BE2C (cell line): Measurements from ENCODE around the gene KCNC3.

ENCODE experiments used
- DNase-seq: peaks from one replicate; pipeline ENCODE4 v3.0.0-alpha.2; 2020
- H3K27me3 ChIP-seq: fragments of 250-450 bp; sonication (Bioruptor Pico); 2 replicates; pipeline ENCODE4 v1.5.1; 2020; ENCODE audit warnings: mild to moderate bottlenecking
- H3K36me3 ChIP-seq: fragments of 250-450 bp; sonication (Bioruptor Pico); 2 replicates; pipeline ENCODE4 v1.5.1; 2020; ENCODE audit warnings: mild to moderate bottlenecking
- H3K4me1 ChIP-seq: fragments of 250-450 bp; sonication (Bioruptor Pico); 2 replicates; pipeline ENCODE4 v1.5.1; 2020
- H3K4me3 ChIP-seq: 2 replicates; pipeline ENCODE4 v1.5.1; 2011; ENCODE audit warnings: low read depth, low read length
- H3K9me3 ChIP-seq: fragments of 250-450 bp; sonication (Bioruptor Pico); 2 replicates; pipeline ENCODE4 v1.5.1; 2020
- TF ChIP-seq, protein P1 (sequence below): IDR thresholded peaks from 2 replicates; pipeline ENCODE4 v1.5.1; 2012; ENCODE audit warnings: mild to moderate bottlenecking, low read depth, low read length

The KCNC3 gene

GRCh38 chr19:50327461-50328223, 1.5 kb downstream of the KCNC3 start:
- no peaks in the 10 kb centered on the region for H3K27me3 ChIP-seq
- TF ChIP-seq, protein P1, sequence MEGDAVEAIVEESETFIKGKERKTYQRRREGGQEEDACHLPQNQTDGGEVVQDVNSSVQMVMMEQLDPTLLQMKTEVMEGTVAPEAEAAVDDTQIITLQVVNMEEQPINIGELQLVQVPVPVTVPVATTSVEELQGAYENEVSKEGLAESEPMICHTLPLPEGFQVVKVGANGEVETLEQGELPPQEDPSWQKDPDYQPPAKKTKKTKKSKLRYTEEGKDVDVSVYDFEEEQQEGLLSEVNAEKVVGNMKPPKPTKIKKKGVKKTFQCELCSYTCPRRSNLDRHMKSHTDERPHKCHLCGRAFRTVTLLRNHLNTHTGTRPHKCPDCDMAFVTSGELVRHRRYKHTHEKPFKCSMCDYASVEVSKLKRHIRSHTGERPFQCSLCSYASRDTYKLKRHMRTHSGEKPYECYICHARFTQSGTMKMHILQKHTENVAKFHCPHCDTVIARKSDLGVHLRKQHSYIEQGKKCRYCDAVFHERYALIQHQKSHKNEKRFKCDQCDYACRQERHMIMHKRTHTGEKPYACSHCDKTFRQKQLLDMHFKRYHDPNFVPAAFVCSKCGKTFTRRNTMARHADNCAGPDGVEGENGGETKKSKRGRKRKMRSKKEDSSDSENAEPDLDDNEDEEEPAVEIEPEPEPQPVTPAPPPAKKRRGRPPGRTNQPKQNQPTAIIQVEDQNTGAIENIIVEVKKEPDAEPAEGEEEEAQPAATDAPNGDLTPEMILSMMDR = no peak
- no peaks in the 10 kb centered on the region for H3K9me3 ChIP-seq
- H3K4me3 ChIP-seq = no peak overlapping the region
- no peaks in the 10 kb centered on the region for H3K36me3 ChIP-seq
- H3K4me1 ChIP-seq = peaks cover 4% of the 10 kb centered on the region
- DNase-seq = no peak

DNA sequence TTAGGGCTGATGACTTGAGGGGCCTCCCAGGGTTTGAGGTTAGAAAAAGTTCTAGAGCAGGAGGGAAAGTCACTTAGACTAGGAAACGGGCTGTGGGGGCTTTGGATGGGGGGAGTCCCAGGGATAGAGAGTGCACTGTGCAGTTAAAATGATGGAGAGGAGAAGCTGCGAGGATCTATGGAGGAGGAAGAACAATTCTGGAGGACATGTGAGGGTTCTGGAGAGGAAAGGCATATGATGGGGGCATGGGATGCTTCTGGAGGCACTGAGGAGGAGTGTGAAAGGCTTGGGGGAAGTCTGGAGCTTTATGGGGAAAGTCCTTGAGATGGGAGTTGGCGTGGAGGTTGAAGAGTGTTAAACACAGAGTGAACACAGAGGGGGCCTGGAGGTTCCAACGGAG, 2.2 kb downstream of the KCNC3 start:
- TF ChIP-seq, protein P1 = no peak
- DNase-seq = no peak
- no peaks in the 10 kb centered on the region for H3K9me3 ChIP-seq
- H3K27me3 ChIP-seq = no peaks in the 10 kb centered on the region
- H3K36me3 ChIP-seq = no peaks in the 10 kb centered on the region
- peaks cover 4% of the 10 kb centered on the region for H3K4me1 ChIP-seq
- H3K4me3 ChIP-seq = no peak overlapping the region

- Histone ChIP-seq H3K9me3 (no peaks in the 10 kb centered on the region), H3K36me3 (no peaks in the 10 kb centered on the region), H3K4me3 (peak overlapping the region; percentile 47), H3K4me1 (peaks cover 4% of the 10 kb centered on the region), H3K27me3 (no peaks in the 10 kb centered on the region)
- TF ChIP-seq, protein P1 = no peak
- DNase-seq = no peak
Measured at GRCh38 chr19:50326101-50326664, 3.0 kb downstream of the KCNC3 start.

GRCh38 chr19:50325310-50326100, 3.7 kb downstream of the KCNC3 start:
- Histone ChIP-seq H3K27me3 (no peaks in the 10 kb centered on the region), H3K4me3 (peak overlapping the region; percentile 47), H3K9me3 (no peaks in the 10 kb centered on the region), H3K4me1 (peaks cover 4% of the 10 kb centered on the region), H3K36me3 (no peaks in the 10 kb centered on the region)
- TF ChIP-seq, protein P1 = no peak
- DNase-seq = peak; percentile 96

GRCh38 chr19:50324331-50324730, 4.8 kb downstream of the KCNC3 start:
- DNase-seq = no peak
- no peaks in the 10 kb centered on the region for H3K9me3 ChIP-seq
- no peak overlapping the region for H3K4me3 ChIP-seq
- H3K27me3 ChIP-seq = no peaks in the 10 kb centered on the region
- peaks cover 4% of the 10 kb centered on the region for H3K4me1 ChIP-seq
- TF ChIP-seq, protein P1 = no peak
- no peaks in the 10 kb centered on the region for H3K36me3 ChIP-seq

GRCh38 chr19:50323782-50324133, 5.4 kb downstream of the KCNC3 start:
- no peaks in the 10 kb centered on the region for H3K36me3 ChIP-seq
- TF ChIP-seq, protein P1 = no peak
- peaks cover 4% of the 10 kb centered on the region for H3K4me1 ChIP-seq
- H3K9me3 ChIP-seq = no peaks in the 10 kb centered on the region
- no peak for DNase-seq
- H3K27me3 ChIP-seq = no peaks in the 10 kb centered on the region
- H3K4me3 ChIP-seq = no peak overlapping the region
